Activated CD8-positive, alpha-beta T cell treated with anti-CD3 and anti-CD28 coated beads for 36 hours (primary cell): ENCODE data around the gene MRPL17. TPM values are rescaled to one million over a fixed set of nuclear protein-coding genes. Genes with fewer than 3 reads are reported as not detected.

Experiments
- ATAC-seq: fragments of 200-7000 bp; cut with Tn5 transposase; one replicate; pipeline ENCODE4 v1.10.0; 2021; ENCODE audit warnings: mild to moderate bottlenecking, moderate library complexity
- CTCF ChIA-PET: fragments of 350-600 bp; sonication (Branson Sonifier 250); formaldehyde crosslinking; loops from one replicate; lab custom pipeline; 2021; ENCODE audit warnings: antibody characterized with exemption; lab: Charles Lee
- POLR2A ChIA-PET: fragments of 350-600 bp; sonication (Branson Sonifier 250); formaldehyde crosslinking; loops from one replicate; lab custom pipeline; 2021; ENCODE audit warnings: antibody characterized with exemption; lab: Charles Lee
- DNase-seq: peaks from one replicate; pipeline ENCODE4 v3.0.0-alpha.2; 2020
- H3K27ac Mint-ChIP-seq: one replicate; pipeline ENCODE4 v1.8.0; 2021; ENCODE audit warnings: mild to moderate bottlenecking, mixed read lengths
- H3K27me3 Mint-ChIP-seq: one replicate; pipeline ENCODE4 v1.8.0; 2021; ENCODE audit warnings: mixed read lengths
- H3K36me3 Mint-ChIP-seq: one replicate; pipeline ENCODE4 v1.8.0; 2021; ENCODE audit warnings: low read depth, mixed read lengths
- H3K4me1 Mint-ChIP-seq: one replicate; pipeline ENCODE4 v1.8.0; 2021; ENCODE audit warnings: low read depth, mixed read lengths
- H3K4me3 Mint-ChIP-seq: one replicate; pipeline ENCODE4 v1.8.0; 2021; ENCODE audit warnings: mild to moderate bottlenecking, moderate library complexity, mixed read lengths
- H3K9me3 Mint-ChIP-seq: one replicate; pipeline ENCODE4 v1.8.0; 2021; ENCODE audit warnings: mixed read lengths
- intact Hi-C: fragments of 100-400 bp; cut with micrococcal nuclease; formaldehyde crosslinking; loops from one replicate; pipeline ENCODE4 v1.10.0; 2022
- total RNA-seq, 2 experiments: library from RNA; stranded (reverse); gene quantifications; one replicate each; pipeline ENCODE4 v1.2.3, GENCODE V29; 2021
- TF ChIP-seq, protein P1 (sequence below): fragments of 200-600 bp; IDR thresholded peaks from one replicate; pipeline ENCODE4 v1.8.0; 2022; ENCODE audit warnings: antibody characterized with exemption, mild to moderate bottlenecking

MRPL17 gene
- total RNA-seq, 2 experiments from 2014 or later = 140 to 144 TPM

- Mint-ChIP-seq H3K27ac (no peak overlapping the region), H3K36me3 (peaks cover 6% of the 10 kb centered on the region), H3K27me3 (no peaks in the 10 kb centered on the region), H3K4me1 (peaks cover 49% of the 10 kb centered on the region), H3K9me3 (no peaks in the 10 kb centered on the region), H3K4me3 (no peak overlapping the region)
- ATAC-seq (no peak), DNase-seq (no peak)
- TF ChIP-seq, protein P1, sequence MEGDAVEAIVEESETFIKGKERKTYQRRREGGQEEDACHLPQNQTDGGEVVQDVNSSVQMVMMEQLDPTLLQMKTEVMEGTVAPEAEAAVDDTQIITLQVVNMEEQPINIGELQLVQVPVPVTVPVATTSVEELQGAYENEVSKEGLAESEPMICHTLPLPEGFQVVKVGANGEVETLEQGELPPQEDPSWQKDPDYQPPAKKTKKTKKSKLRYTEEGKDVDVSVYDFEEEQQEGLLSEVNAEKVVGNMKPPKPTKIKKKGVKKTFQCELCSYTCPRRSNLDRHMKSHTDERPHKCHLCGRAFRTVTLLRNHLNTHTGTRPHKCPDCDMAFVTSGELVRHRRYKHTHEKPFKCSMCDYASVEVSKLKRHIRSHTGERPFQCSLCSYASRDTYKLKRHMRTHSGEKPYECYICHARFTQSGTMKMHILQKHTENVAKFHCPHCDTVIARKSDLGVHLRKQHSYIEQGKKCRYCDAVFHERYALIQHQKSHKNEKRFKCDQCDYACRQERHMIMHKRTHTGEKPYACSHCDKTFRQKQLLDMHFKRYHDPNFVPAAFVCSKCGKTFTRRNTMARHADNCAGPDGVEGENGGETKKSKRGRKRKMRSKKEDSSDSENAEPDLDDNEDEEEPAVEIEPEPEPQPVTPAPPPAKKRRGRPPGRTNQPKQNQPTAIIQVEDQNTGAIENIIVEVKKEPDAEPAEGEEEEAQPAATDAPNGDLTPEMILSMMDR = no peak
- ChIA-PET CTCF (interaction anchor here (1.3 to 3.3 kb wide), 3 partner anchors 8 to 63 kb away, joined by 3 to 21 read pairs (median 4); partner anchors contain the start of gene MRPL17), POLR2A (interaction anchor here (2.6 to 4.6 kb wide), 2 partner anchors 7 to 63 kb away, joined by 6 to 27 read pairs; partner anchors contain the start of gene MRPL17)
- intact Hi-C loops = no loop called here
Measured at GRCh38 chr11:6674219-6674597, 8.9 kb downstream of the MRPL17 start.

- H3K4me1 Mint-ChIP-seq = peaks cover 49% of the 10 kb centered on the region
- no peak for ATAC-seq
- H3K4me3 Mint-ChIP-seq = no peak overlapping the region
Measured at GRCh38 chr11:6673523-6674218, 9.5 kb downstream of the MRPL17 start.

GRCh38 chr11:6671991-6672390, 11.1 kb downstream of the MRPL17 start:
- no peak overlapping the region for H3K27ac Mint-ChIP-seq

More at GRCh38 chr11:6673523-6674218, 9.5 kb downstream of the MRPL17 start:
- TF ChIP-seq, protein P1 = no peak
- DNase-seq = no peak
- Mint-ChIP-seq H3K27ac (no peak overlapping the region), H3K27me3 (no peaks in the 10 kb centered on the region), H3K36me3 (peaks cover 2% of the 10 kb centered on the region), H3K9me3 (no peaks in the 10 kb centered on the region)
- POLR2A ChIA-PET = interaction anchor here (1.2 to 4.6 kb wide), 3 partner anchors 8 to 63 kb away, joined by 3 to 27 read pairs (median 6); partner anchors contain the start of gene MRPL17
- intact Hi-C loops = no loop called here
- CTCF ChIA-PET = interaction anchor here (0.8 to 3.3 kb wide), 7 partner anchors 8 to 142 kb away, joined by 3 to 21 read pairs (median 3); partner anchors contain the start of genes MRPL17 and TAF10

GRCh38 chr11:6670202-6670830, 12.8 kb downstream of the MRPL17 start:
- ChIA-PET POLR2A (interaction anchor here (4.6 kb wide), 1 partner anchor 11 kb away, joined by 27 read pairs; the partner anchor contains the start of gene MRPL17), CTCF (interaction anchor here (0.8 to 2.2 kb wide), 5 partner anchors 8 to 291 kb away, joined by 3 to 5 read pairs (median 3); partner anchors contain the start of gene MRPL17)
- ATAC-seq (no peak), DNase-seq (no peak)
- intact Hi-C loops = no loop called here
- Mint-ChIP-seq H3K4me3 (no peak overlapping the region), H3K36me3 (peaks cover 2% of the 10 kb centered on the region), H3K27ac (no peak overlapping the region), H3K9me3 (no peaks in the 10 kb centered on the region), H3K4me1 (peaks cover 68% of the 10 kb centered on the region), H3K27me3 (no peaks in the 10 kb centered on the region)
- TF ChIP-seq, protein P1 = no peak

More at GRCh38 chr11:6671991-6672390, 11.1 kb downstream of the MRPL17 start:
- Mint-ChIP-seq H3K27me3 (no peaks in the 10 kb centered on the region), H3K4me1 (peaks cover 59% of the 10 kb centered on the region), H3K9me3 (no peaks in the 10 kb centered on the region), H3K4me3 (no peak overlapping the region), H3K36me3 (peaks cover 2% of the 10 kb centered on the region)
- ATAC-seq (no peak), DNase-seq (no peak)
- TF ChIP-seq, protein P1 = no peak
- intact Hi-C loops = no loop called here
- ChIA-PET POLR2A (interaction anchor here (1.1 to 4.6 kb wide), 3 partner anchors 10 to 53 kb away, joined by 5 to 27 read pairs (median 6); partner anchors contain the start of genes MRPL17 and TPP1), CTCF (interaction anchor here (1.0 to 3.3 kb wide), 9 partner anchors 9 to 141 kb away, joined by 3 to 21 read pairs (median 4); partner anchors contain the start of genes MRPL17 and TPP1)
